HepG2 (cell line): Measurements from ENCODE around the gene ENO1. TPM values are rescaled to one million over a fixed set of nuclear protein-coding genes. Genes with fewer than 3 reads are reported as not detected.

Experiments
- ATF3 ChIP-seq: sonication (generic); formaldehyde crosslinking; IDR thresholded peaks from 2 replicates; pipeline ENCODE4 v1.4.0; 2020; ENCODE audit warnings: missing genetic modification reagents
- FOXJ3 ChIP-seq: sonication (generic); formaldehyde crosslinking; IDR thresholded peaks from 2 replicates; pipeline ENCODE4 v1.4.0; 2020; ENCODE audit warnings: missing genetic modification reagents, mild to moderate bottlenecking, borderline replicate concordance
- HNF4G ChIP-seq, 2 experiments: sonication (generic) in 1 of 2; formaldehyde crosslinking in 1 of 2; IDR thresholded peaks; 2 replicates each; pipeline versions ENCODE4 v1.4.0 to v1.6.1; 2011 to 2020; ENCODE audit warnings: borderline replicate concordance in 2 of 2, low read depth in 2 of 2, mild to moderate bottlenecking in 2 of 2, low read length in 1 of 2, missing genetic modification reagents in 1 of 2, moderate library complexity in 1 of 2
- KDM3A ChIP-seq: IDR thresholded peaks from 2 replicates; pipeline ENCODE4 v1.6.1; 2018; ENCODE audit warnings: low read depth, missing compliant biosample characterization
- LCORL ChIP-seq, 2 experiments: fragments of 450-650 bp in 1 of 2; sonication (generic) in 1 of 2; formaldehyde crosslinking in 1 of 2; IDR thresholded peaks; 2 replicates each; pipeline versions ENCODE4 v1.5.0 to v1.6.1; 2017 to 2020; ENCODE audit warnings: antibody characterized with exemption in 1 of 2, missing genetic modification reagents in 1 of 2
- MLXIP ChIP-seq: sonication (generic); formaldehyde crosslinking; IDR thresholded peaks from 2 replicates; pipeline ENCODE4 v1.9.0; 2021; ENCODE audit warnings: missing genetic modification reagents, borderline replicate concordance
- POLR2AphosphoS5 ChIP-seq: IDR thresholded peaks from 2 replicates; pipeline ENCODE4 v1.6.1; 2012; ENCODE audit warnings: low read depth, low read length
- ZBTB40 ChIP-seq, 2 experiments: fragments of 450-650 bp in 1 of 2; sonication (generic) in 1 of 2; formaldehyde crosslinking in 1 of 2; IDR thresholded peaks; 2 replicates each; pipeline versions ENCODE4 v1.6.1 to v1.8.0; 2016 to 2022; ENCODE audit warnings: antibody characterized with exemption in 1 of 2, mild to moderate bottlenecking in 1 of 2, missing genetic modification reagents in 1 of 2
- ZNF414 ChIP-seq: sonication (generic); formaldehyde crosslinking; IDR thresholded peaks from 2 replicates; pipeline ENCODE4 v1.5.0; 2020; ENCODE audit warnings: missing genetic modification reagents
- ZNF891 ChIP-seq: sonication (generic); formaldehyde crosslinking; IDR thresholded peaks from 2 replicates; pipeline ENCODE4 v1.5.0; 2020; ENCODE audit warnings: mild to moderate bottlenecking, missing genetic modification reagents
- polyA plus RNA-seq, 8 experiments: library from polyadenylated mRNA; depleted of rRNA in 3 of 8; stranded (reverse) in 7 of 8; unstranded in 1 of 8; fragments of >200 nt; fragmentation: Illumina TruSeq in 4 of 8; extraction: Trizol in 4 of 8; gene quantifications; 2 replicates each; pipeline versions ENCODE4 v1.2.1 to v1.2.3, GENCODE V29; 2011 to 2016; ENCODE audit warnings: low read depth in 4 of 8, missing spikeins in 1 of 8, mixed read lengths in 1 of 8; ENCODE audit not compliant: insufficient read depth in 1 of 8
- total RNA-seq, 5 experiments: library from RNA; depleted of rRNA; stranded (reverse); fragments of >200 nt; fragmentation: Illumina TruSeq; extraction: Trizol; gene quantifications; 2 replicates each; pipeline ENCODE4 v1.2.3, GENCODE V29; 2016; ENCODE audit warnings: low read depth in 1 of 5
- TF ChIP-seq, protein P1 (sequence below): sonication (generic); formaldehyde crosslinking; IDR thresholded peaks from 2 replicates; pipeline ENCODE4 v1.8.0; 2022; ENCODE audit warnings: mild to moderate bottlenecking, missing genetic modification reagents

ENO1 gene
- total and polyA plus RNA-seq, 2 of the 13 experiments (the other 11 are each of a cell fraction or from before 2014, with no cell fraction given), result 1,559 to 3,103 TPM

- TF ChIP-seq ZBTB40 (IDR thresholded peaks at IDR 0.05) (no peak), ZBTB40 (CRISPR knock-in tag; IDR thresholded peaks at IDR 0.05) (no peak), HNF4G (IDR thresholded peaks at IDR 0.05; ENCODE audit: borderline replicate concordance, low read depth, low read length) (no peak), HNF4G (CRISPR knock-in tag; IDR thresholded peaks at IDR 0.05; ENCODE audit: borderline replicate concordance, low read depth) (no peak), LCORL (IDR thresholded peaks at IDR 0.05) (no peak), LCORL (CRISPR knock-in tag; IDR thresholded peaks at IDR 0.05) (no peak), POLR2AphosphoS5 (no peak), MLXIP (CRISPR knock-in tag) (no peak), FOXJ3 (CRISPR knock-in tag) (no peak), ATF3 (CRISPR knock-in tag) (no peak), ZNF891 (CRISPR knock-in tag) (no peak), ZNF414 (CRISPR knock-in tag) (no peak), KDM3A (CRISPR knock-in tag) (no peak)
- TF ChIP-seq, protein P1, sequence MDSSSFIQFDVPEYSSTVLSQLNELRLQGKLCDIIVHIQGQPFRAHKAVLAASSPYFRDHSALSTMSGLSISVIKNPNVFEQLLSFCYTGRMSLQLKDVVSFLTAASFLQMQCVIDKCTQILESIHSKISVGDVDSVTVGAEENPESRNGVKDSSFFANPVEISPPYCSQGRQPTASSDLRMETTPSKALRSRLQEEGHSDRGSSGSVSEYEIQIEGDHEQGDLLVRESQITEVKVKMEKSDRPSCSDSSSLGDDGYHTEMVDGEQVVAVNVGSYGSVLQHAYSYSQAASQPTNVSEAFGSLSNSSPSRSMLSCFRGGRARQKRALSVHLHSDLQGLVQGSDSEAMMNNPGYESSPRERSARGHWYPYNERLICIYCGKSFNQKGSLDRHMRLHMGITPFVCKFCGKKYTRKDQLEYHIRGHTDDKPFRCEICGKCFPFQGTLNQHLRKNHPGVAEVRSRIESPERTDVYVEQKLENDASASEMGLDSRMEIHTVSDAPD (CRISPR knock-in tag), result no peak
These were observed 30.1 kb upstream of the ENO1 start (continued) for GRCh38 chr1:8908388-8909151.
